Gastroesophageal sphincter (tissue), 4 donors: ENCODE data around the gene TRIM2. TPM values are rescaled to one million over a fixed set of nuclear protein-coding genes. Genes with fewer than 3 reads are reported as not detected.
"Not testable (repeated sequence)": the region's sequence is repeated elsewhere in the genome, so short reads cannot be mapped to it uniquely, and the experiment has no call there.

Experiments
- ATAC-seq: fragments of 150-250 bp; one replicate; pipeline ENCODE4 v1.9.1; 2016; ENCODE audit warnings: mild to moderate bottlenecking, moderate library complexity
- H3K27ac ChIP-seq, 4 donors: fragments of 200-600 bp; sonication (generic) in 3 of 4; 1 replicate in 3 of 4; 2 replicates in 1 of 4; pipeline ENCODE4 v1.5.1; 2016 to 2019
- H3K27me3 ChIP-seq: fragments of 200-600 bp; sonication (generic); one replicate; pipeline ENCODE4 v1.5.1; 2019
- H3K36me3 ChIP-seq, 2 donors: fragments of 200-600 bp; sonication (generic); one replicate each; pipeline ENCODE4 v1.5.1; 2019; ENCODE audit warnings: control low read depth in 1 of 2
- H3K4me1 ChIP-seq, 3 donors: fragments of 200-600 bp; sonication (generic); 1 replicate in 2 of 3; 2 replicates in 1 of 3; pipeline ENCODE4 v1.5.1; 2016 to 2019; ENCODE audit warnings: control low read depth in 2 of 3
- H3K4me3 ChIP-seq, 2 donors: fragments of 200-600 bp; sonication (generic); one replicate each; pipeline ENCODE4 v1.5.1; 2019; ENCODE audit warnings: mild to moderate bottlenecking in 1 of 2, moderate library complexity in 1 of 2
- H3K9me3 ChIP-seq, 3 donors: fragments of 200-600 bp; sonication (generic); one replicate each; pipeline ENCODE4 v1.5.1; 2017 to 2019; ENCODE audit warnings: control low read depth in 2 of 3
- EP300 ChIP-seq: sonication (generic); formaldehyde crosslinking; IDR thresholded peaks from one replicate; pipeline ENCODE4 v1.6.1; 2017; ENCODE audit warnings: antibody characterized with exemption, mild to moderate bottlenecking
- POLR2A ChIP-seq, 2 donors: fragments of 450-650 bp; IDR thresholded peaks; one replicate each; pipeline ENCODE4 v1.6.1; 2017; ENCODE audit warnings: antibody characterized with exemption in 2 of 2, mild to moderate bottlenecking in 2 of 2, moderate library complexity in 1 of 2
- POLR2AphosphoS5 ChIP-seq: sonication (generic); formaldehyde crosslinking; IDR thresholded peaks from one replicate; pipeline ENCODE4 v1.6.1; 2017; ENCODE audit warnings: antibody characterized with exemption
- WGBS, 2 donors: methylation state at CpG; one replicate each; pipeline ENCODE4 v1.1.5; 2018; ENCODE audit warnings: low coverage in 1 of 2; 5-methylcytosine and 5-hydroxymethylcytosine counted together
- total RNA-seq, 4 donors: library from RNA; depleted of rRNA; stranded (reverse); fragments of >200 nt; gene quantifications; one replicate each; pipeline ENCODE4 v1.1.0, GENCODE V29; 2016
- TF ChIP-seq, protein P1 (sequence below), 4 experiments: fragments of 200-600 bp in 2 of 4; fragments of 450-650 bp in 2 of 4; sonication (generic) in 1 of 4; IDR thresholded peaks; one replicate each; pipeline ENCODE4 v1.5.1; 2017 to 2019; ENCODE audit warnings: antibody characterized with exemption in 4 of 4, mild to moderate bottlenecking in 2 of 4, moderate library complexity in 2 of 4

TRIM2 gene
- total RNA-seq, 4 donors from 2014 or later: 31.2 to 59.2 (median 44.4) TPM

DNA sequence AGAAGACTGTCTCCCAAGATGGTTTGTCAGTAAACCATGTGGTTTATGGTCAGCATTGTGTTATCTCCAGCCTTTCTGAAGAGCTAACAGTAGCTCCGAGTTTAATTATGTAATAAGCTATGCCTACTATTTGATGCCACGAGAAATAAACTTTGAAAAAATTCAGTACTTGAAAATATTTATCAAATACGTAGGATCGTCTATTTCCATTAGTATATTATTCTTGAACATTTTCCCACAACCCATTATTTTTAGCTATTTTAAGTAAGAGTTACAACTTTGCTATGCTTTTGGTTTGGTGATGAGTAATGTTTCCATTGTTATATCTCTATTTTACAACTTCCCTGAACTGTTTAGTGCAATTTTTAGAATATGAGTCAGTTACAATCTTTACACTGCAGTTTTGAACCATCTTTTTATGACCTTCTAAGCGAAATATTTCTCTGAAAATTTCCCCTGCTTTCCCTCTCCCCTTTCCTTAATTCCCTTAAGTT is 44.5 kb upstream of the TRIM2 start:
- H3K36me3 ChIP-seq: no peaks in the 10 kb centered on the region
- no peaks in the 10 kb centered on the region for H3K4me1 ChIP-seq
- TF ChIP-seq POLR2AphosphoS5: no peak
- TF ChIP-seq EP300: no peak
- no peak for TF ChIP-seq POLR2A (IDR thresholded peaks at IDR 0.05)
- TF ChIP-seq, protein P1, sequence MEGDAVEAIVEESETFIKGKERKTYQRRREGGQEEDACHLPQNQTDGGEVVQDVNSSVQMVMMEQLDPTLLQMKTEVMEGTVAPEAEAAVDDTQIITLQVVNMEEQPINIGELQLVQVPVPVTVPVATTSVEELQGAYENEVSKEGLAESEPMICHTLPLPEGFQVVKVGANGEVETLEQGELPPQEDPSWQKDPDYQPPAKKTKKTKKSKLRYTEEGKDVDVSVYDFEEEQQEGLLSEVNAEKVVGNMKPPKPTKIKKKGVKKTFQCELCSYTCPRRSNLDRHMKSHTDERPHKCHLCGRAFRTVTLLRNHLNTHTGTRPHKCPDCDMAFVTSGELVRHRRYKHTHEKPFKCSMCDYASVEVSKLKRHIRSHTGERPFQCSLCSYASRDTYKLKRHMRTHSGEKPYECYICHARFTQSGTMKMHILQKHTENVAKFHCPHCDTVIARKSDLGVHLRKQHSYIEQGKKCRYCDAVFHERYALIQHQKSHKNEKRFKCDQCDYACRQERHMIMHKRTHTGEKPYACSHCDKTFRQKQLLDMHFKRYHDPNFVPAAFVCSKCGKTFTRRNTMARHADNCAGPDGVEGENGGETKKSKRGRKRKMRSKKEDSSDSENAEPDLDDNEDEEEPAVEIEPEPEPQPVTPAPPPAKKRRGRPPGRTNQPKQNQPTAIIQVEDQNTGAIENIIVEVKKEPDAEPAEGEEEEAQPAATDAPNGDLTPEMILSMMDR (IDR thresholded peaks at IDR 0.05): no peak
- WGBS, 2 donors: 29 to 35% methylated on average over 5 of the region's 5 CpGs
- peaks cover 0 to 2% (median 0%) of the 10 kb centered on the region in 3 donors for H3K9me3 ChIP-seq
- no peaks in the 10 kb centered on the region for H3K27me3 ChIP-seq
- H3K4me3 ChIP-seq: no peak overlapping the region
- H3K27ac ChIP-seq: no peak overlapping the region
- no peak for ATAC-seq

DNA sequence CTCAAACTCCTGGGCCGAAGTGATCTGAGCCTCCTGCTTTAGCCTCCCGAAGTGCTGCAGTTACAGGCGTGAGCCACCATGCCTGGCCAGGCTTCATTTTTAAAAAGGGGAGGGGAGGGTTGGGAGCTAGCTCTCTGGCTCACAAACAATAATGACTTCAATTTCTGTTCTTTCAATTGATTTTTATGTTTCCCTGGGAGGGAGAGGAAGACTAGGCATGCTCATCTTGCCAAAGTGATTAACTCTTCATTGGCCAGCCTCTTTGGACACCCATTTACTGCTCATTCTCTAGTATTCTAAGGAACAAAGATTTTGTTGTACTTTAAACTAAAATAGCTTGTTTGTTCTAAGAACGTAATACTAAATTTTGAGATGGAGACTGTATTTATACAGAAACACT is 43.4 kb upstream of the TRIM2 start:
- 61 to 91% methylated on average over 3 to 4 of the region's 4 CpGs for WGBS, 2 donors
- H3K4me1 ChIP-seq: no peaks in the 10 kb centered on the region
- TF ChIP-seq EP300 (no peak), POLR2AphosphoS5 (no peak), POLR2A (IDR thresholded peaks at IDR 0.05) (no peak)
- TF ChIP-seq, protein P1 (IDR thresholded peaks at IDR 0.05): no peak
- peaks cover 0 to 7% (median 0%) of the 10 kb centered on the region in 3 donors for H3K9me3 ChIP-seq
- no peak overlapping the region for H3K4me3 ChIP-seq
- no peak for ATAC-seq
- no peaks in the 10 kb centered on the region for H3K36me3 ChIP-seq
- H3K27ac ChIP-seq: no peak overlapping the region
- H3K27me3 ChIP-seq: no peaks in the 10 kb centered on the region

DNA sequence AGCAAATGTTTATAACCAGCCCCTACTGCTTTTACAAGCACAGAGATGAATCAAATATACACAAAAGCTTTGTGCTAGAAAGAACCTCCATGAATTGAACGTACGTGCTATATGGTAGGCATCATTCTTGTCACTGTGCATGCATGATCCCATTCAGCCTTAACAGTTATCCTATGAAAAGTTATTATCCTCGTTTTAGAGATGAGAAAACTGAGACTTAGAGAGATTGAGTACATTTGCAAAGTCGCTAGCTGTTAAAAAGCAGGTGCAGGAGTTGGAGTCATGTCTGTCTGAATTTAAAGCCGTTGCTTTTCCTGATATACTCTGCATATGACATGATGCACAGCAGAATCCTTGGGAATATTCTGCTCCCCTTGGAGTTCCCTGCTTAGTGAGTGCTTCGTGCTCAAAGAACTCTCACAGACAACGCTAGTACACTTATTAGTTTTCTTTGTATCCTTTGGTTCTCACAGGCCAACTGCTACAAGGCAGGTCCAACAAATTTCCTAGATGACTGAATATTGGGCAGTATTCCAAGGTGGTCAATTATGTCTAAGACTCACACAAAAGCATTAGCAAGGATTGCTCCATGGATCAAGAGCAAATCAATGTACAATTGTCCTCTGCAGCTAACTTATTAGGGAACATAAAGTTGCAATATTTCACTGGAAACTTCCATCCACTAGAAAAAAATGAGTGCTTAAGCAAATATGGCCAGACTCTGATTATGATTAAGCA is 42.8 kb upstream of the TRIM2 start:
- H3K27me3 ChIP-seq: no peaks in the 10 kb centered on the region
- H3K36me3 ChIP-seq: no peaks in the 10 kb centered on the region
- H3K4me3 ChIP-seq: no peak overlapping the region
- 62 to 71% methylated on average over 7 of the region's 7 CpGs for WGBS, 2 donors
- TF ChIP-seq, protein P1 (IDR thresholded peaks at IDR 0.05): no peak
- TF ChIP-seq EP300 (no peak), POLR2A (IDR thresholded peaks at IDR 0.05) (no peak), POLR2AphosphoS5 (no peak)
- peaks cover 0 to 7% (median 0%) of the 10 kb centered on the region in 3 donors for H3K9me3 ChIP-seq
- H3K27ac ChIP-seq: no peak overlapping the region
- ATAC-seq: no peak
- H3K4me1 ChIP-seq: no peaks in the 10 kb centered on the region

DNA sequence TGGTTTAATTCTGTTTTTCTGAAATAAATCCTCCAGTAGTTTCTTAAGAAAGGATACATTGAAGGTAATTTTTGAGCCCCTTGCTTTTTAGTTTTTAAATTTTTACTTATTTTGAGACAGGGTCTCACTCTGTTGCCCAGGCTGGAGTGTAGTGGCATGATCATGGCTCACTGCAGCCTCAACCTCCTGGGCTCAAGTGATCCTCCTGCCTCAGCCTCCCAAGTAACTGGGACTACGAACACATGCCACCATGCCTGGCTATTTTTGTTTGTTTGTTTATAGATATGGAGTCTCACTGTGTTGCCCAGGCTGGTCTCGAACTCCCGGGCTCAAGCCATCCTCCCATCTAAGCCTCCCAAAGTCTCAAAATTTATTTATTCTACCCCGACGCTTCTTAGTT is 39.0 kb upstream of the TRIM2 start:
- WGBS, 2 donors: 94 to 96% methylated on average over 5 of the region's 5 CpGs
- not testable (repeated sequence) for H3K4me3 ChIP-seq, H3K27me3 ChIP-seq, H3K27ac ChIP-seq, H3K4me1 ChIP-seq, H3K36me3 ChIP-seq, H3K9me3 ChIP-seq, ATAC-seq

DNA sequence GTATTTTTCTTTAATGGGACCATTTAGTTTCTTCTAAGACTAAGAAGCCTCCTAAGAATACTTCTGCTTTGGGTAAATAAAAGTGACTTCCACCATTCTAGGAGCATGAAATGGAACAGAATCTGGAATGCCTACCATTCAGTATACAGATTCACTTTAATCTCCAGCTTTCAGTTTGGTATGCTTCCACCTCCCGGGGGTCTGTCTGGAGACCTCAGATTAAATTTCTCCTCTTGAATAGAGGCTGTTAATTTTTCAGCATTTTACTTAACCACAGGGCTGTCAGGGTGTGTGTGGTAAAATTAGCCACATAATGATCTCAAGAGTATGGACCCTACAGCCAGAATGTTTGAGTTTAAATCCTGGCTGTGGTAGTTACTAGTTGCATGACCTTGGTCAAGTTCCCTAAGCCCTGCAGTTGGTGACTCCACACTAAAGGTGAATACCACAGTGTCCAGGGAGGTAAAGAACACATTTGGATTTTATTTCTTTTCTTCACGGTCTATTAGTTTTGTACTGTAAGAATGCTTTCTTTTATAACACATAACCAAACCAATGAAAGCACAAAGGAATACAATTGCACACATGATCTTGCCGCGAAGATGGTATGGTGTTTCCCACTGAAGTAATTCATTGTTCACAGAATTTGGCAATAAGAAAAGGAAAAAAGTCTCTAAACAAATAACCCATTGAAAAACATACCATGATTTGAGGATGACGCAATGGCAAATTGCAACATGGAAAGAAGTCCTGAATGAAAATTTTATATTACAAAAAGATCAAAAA is 37.3 kb upstream of the TRIM2 start:
- no peak for ATAC-seq
- Histone ChIP-seq H3K27ac (no peak overlapping the region), H3K9me3 (peaks cover 0 to 7% (median 0%) of the 10 kb centered on the region in 3 donors), H3K4me1 (no peaks in the 10 kb centered on the region), H3K4me3 (no peak overlapping the region), H3K36me3 (no peaks in the 10 kb centered on the region), H3K27me3 (no peaks in the 10 kb centered on the region)
- WGBS, 2 donors: 62 to 73% methylated on average over 5 of the region's 5 CpGs
- TF ChIP-seq POLR2AphosphoS5 (no peak), EP300 (no peak), POLR2A (IDR thresholded peaks at IDR 0.05) (no peak)
- TF ChIP-seq, protein P1 (IDR thresholded peaks at IDR 0.05): no peak
